Glutamatergic neuron (in vitro differentiated cells): Measurements from ENCODE around the gene PCDHGB3. TPM values are rescaled to one million over a fixed set of nuclear protein-coding genes. Genes with fewer than 3 reads are reported as not detected.
A peak's percentile ranks its signal among the peaks of the same experiment; 100 is the strongest.

ENCODE experiments used
- DNase-seq: peaks from one replicate; pipeline ENCODE4 v3.0.0; 2022
- H3K27ac Mint-ChIP-seq: one replicate; pipeline ENCODE4 v1.8.0; 2020; ENCODE audit warnings: mild to moderate bottlenecking, mixed read lengths, inconsistent platforms; ENCODE audit not compliant: unreplicated experiment
- H3K27me3 Mint-ChIP-seq: one replicate; pipeline ENCODE4 v1.8.0; 2020; ENCODE audit warnings: mild to moderate bottlenecking, moderate library complexity, mixed read lengths, inconsistent platforms; ENCODE audit not compliant: unreplicated experiment
- H3K36me3 Mint-ChIP-seq: one replicate; pipeline ENCODE4 v1.8.0; 2020; ENCODE audit warnings: mild to moderate bottlenecking, mixed read lengths, inconsistent platforms; ENCODE audit not compliant: unreplicated experiment
- H3K4me1 Mint-ChIP-seq: one replicate; pipeline ENCODE4 v1.8.0; 2020; ENCODE audit warnings: mild to moderate bottlenecking, low read depth, mixed read lengths, inconsistent platforms; ENCODE audit not compliant: unreplicated experiment
- H3K4me3 Mint-ChIP-seq: one replicate; pipeline ENCODE4 v1.8.0; 2020; ENCODE audit warnings: mild to moderate bottlenecking, mixed read lengths, inconsistent platforms; ENCODE audit not compliant: unreplicated experiment
- H3K9me3 Mint-ChIP-seq: one replicate; pipeline ENCODE4 v1.8.0; 2020; ENCODE audit warnings: mild to moderate bottlenecking, moderate library complexity, mixed read lengths, inconsistent platforms; ENCODE audit not compliant: unreplicated experiment
- total RNA-seq: library from RNA; stranded (reverse); fragmentation: NEBNext Ultra II Directional; extraction: Animal tissue kit (Norgen Biotek cat#: 25700); gene quantifications from one replicate; pipeline ENCODE4 v1.2.1, GENCODE V29; 2021; ENCODE audit not compliant: unreplicated experiment
- TF ChIP-seq, protein P1 (sequence below): fragments of 200-600 bp; sonication (generic); IDR thresholded peaks from one replicate; pipeline ENCODE4 v1.5.0; 2021; ENCODE audit not compliant: partially characterized antibody, unreplicated experiment

The PCDHGB3 gene
- total RNA-seq, 1 donor from 2014 or later: 6.2 TPM

- peaks cover 53% of the 10 kb centered on the region for H3K36me3 Mint-ChIP-seq
Measured at GRCh38 chr5:141398608-141399007, 28.6 kb downstream of the PCDHGB3 start.

GRCh38 chr5:141399555-141400258 is 29.7 kb downstream of the PCDHGB3 start:
- no peak overlapping the region for H3K27ac Mint-ChIP-seq
- peaks cover 7% of the 10 kb centered on the region for H3K27me3 Mint-ChIP-seq
- H3K36me3 Mint-ChIP-seq: peaks cover 54% of the 10 kb centered on the region
- peak overlapping the region; percentile 43 for H3K4me3 Mint-ChIP-seq
- peaks cover 3% of the 10 kb centered on the region for H3K4me1 Mint-ChIP-seq
- no peak for DNase-seq
- peaks cover 30% of the 10 kb centered on the region for H3K9me3 Mint-ChIP-seq
- TF ChIP-seq, protein P1, sequence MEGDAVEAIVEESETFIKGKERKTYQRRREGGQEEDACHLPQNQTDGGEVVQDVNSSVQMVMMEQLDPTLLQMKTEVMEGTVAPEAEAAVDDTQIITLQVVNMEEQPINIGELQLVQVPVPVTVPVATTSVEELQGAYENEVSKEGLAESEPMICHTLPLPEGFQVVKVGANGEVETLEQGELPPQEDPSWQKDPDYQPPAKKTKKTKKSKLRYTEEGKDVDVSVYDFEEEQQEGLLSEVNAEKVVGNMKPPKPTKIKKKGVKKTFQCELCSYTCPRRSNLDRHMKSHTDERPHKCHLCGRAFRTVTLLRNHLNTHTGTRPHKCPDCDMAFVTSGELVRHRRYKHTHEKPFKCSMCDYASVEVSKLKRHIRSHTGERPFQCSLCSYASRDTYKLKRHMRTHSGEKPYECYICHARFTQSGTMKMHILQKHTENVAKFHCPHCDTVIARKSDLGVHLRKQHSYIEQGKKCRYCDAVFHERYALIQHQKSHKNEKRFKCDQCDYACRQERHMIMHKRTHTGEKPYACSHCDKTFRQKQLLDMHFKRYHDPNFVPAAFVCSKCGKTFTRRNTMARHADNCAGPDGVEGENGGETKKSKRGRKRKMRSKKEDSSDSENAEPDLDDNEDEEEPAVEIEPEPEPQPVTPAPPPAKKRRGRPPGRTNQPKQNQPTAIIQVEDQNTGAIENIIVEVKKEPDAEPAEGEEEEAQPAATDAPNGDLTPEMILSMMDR: no peak

More at GRCh38 chr5:141398608-141399007, 28.6 kb downstream of the PCDHGB3 start:
- Mint-ChIP-seq H3K4me1 (peaks cover 3% of the 10 kb centered on the region), H3K4me3 (no peak overlapping the region), H3K27me3 (peaks cover 7% of the 10 kb centered on the region), H3K27ac (no peak overlapping the region), H3K9me3 (peaks cover 29% of the 10 kb centered on the region)
- DNase-seq: no peak
- TF ChIP-seq, protein P1: no peak

DNA sequence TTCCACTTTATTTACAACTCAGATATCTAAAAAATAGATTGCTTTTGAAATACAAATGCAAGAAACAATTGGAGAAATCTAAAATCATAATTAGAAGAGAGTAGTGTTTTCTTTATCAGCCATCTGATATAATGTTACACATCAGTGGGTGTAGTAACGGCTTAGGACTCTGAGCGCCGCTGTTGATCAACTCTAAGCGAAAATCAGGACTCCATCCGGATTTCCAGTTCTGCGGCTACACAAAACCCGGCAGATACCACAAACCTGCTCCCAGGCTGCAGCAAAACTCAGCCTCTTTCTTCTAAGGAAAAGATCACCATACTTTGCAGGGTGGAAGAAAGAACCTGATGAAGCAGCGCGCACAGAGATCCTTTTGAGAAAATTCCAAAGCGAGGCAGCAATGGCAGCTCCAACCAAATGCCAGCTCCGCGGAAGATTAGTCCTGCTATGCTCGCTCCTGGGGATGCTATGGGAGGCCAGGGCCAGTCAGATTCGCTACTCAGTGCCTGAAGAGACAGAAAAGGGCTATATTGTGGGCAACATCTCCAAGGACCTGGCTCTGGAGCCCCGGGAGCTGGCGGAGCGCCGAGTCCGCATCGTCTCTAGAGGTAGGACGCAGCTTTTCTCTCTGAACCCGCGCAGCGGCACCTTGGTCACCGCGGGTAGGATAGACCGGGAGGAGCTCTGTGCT is 32.7 kb downstream of the PCDHGB3 start, which contains the start of gene PCDHGA9:
PCDHGA9 (plus strand) TSS at position 226 of the 691 bp plus-strand sequence; CDS start at position 401, 175 bp downstream.
- Mint-ChIP-seq H3K9me3 (peaks cover 27% of the 10 kb centered on the region), H3K27ac (no peak within 1 kb of the TSS), H3K36me3 (peaks cover 58% of the 10 kb centered on the region), H3K27me3 (peaks cover 4% of the 10 kb centered on the region), H3K4me1 (peaks cover 3% of the 10 kb centered on the region), H3K4me3 (no peak within 1 kb of the TSS)
- TF ChIP-seq, protein P1: no peak
- no peak for DNase-seq

DNA sequence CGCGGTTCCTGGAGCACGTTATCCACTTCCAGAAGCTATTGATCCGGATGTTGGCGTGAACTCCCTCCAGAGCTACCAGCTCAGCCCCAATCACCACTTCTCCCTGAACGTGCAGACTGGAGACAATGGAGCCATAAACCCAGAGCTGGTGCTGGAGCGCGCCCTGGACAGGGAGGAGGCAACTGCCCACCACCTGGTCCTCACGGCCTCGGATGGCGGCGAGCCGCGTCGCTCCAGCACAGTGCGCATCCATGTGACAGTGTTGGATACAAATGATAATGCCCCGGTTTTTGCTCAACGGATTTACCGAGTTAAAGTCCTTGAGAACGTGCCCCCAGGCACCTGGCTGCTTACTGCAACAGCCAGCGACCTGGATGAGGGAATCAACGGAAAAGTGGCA is 33.3 kb downstream of the PCDHGB3 start:
- TF ChIP-seq, protein P1: no peak
- H3K4me1 Mint-ChIP-seq: peaks cover 3% of the 10 kb centered on the region
- no peak overlapping the region for H3K27ac Mint-ChIP-seq
- peaks cover 64% of the 10 kb centered on the region for H3K36me3 Mint-ChIP-seq
- H3K9me3 Mint-ChIP-seq: peaks cover 31% of the 10 kb centered on the region
- no peak overlapping the region for H3K4me3 Mint-ChIP-seq
- DNase-seq: no peak
- H3K27me3 Mint-ChIP-seq: peaks cover 6% of the 10 kb centered on the region
